DMS79 treated with DMSO at 0.1 percent for 48 hours (cell line): ENCODE measurements around the gene METRNL.

Experiments used
- DNase-seq: peaks from one replicate; lab custom pipeline; 2025; lab: John Stamatoyannopoulos, UW

METRNL gene

GRCh38 chr17:83080579-83080857 is 1.1 kb downstream of the METRNL start:
- DNase-seq: no peak

- DNase-seq: no peak
These were observed 1.7 kb downstream of the METRNL start for GRCh38 chr17:83080858-83081683.

DNA sequence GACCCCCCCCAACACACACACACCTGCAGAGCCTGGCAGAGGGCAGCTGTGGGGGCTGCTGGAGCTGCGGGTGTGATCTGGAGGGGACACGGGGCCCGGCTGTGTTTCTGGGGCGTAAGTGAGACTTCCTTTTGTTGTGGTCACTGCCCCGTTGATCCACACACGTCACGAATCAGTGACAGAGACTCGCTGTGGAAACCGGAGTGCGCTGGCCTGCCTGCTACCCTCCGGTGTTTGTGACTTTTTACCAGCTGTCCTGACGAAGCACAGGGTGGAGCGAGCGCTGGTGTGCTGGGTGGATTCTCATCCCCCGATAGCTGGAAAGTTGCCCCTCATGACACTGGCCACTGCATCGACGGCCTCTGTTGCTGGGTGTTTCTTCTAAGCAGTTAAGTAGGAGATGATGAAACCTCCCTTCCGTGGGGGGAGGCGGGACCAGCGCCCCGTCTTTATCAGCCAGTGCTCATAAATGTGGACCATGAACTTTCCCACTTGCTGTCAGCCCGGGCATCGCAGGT is 2.3 kb downstream of the METRNL start:
- no peak for DNase-seq

- DNase-seq: no peak
These were observed 3.0 kb downstream of the METRNL start for GRCh38 chr17:83082424-83082823.

- DNase-seq: no peak
These were observed 3.5 kb downstream of the METRNL start for GRCh38 chr17:83082909-83083367.

DNA sequence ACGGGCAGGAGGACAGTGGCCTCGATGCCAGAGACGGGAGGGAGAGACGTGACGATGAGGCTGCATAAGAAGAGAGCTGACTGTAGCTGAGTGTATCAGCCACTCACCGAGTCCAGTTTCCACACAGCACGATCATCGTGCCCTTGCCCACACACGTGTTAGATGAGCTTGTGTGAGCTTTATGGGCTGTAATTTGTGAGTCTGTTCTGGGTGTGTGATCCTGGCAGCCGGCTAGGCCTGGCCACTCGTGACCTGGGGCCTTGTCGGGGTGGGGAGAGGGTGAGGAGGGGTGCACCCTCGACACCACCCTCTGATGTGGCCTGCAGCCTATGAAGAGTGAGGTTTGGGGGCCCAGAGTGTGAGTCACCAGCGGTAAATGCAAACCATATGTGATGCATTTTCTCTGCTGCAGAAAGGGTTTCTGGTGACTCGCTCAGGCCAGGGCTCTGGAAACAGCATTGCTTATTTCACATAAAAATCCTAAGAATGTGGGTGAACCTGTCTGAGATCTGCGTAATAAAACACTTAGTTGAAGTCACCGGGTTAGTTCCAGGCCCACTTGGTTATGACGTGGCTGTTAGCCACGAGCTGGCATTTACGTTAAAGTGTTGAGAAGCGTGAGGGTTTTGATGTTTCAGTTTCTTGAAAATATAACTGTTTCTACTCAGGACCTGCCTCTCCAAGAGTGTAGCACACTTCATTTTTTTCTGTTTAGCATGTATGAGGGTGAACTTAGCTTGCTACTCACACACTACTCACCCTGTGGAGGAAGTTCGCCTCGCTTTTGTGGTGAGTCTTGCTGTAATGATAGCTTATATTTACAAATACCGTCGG is 4.2 kb downstream of the METRNL start:
- no peak for DNase-seq

DNA sequence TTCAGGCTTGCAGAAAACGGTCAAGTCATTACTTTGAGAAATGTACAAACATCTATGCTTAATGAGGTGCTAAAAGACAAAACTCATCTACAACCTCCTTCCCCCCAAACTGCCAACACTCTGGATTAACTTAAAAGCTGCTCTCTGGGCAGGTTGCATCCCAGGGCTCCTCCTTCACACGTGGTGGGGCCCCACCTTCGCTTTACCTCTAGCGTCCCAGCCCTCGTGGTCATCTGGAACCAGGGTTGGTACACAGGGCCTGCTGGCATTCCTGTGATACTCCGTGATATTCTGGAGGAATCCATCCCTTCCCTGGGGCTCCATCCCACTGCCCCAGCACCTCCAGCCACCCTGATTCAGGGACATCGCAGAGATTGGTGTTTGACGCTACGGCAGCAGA is 4.8 kb downstream of the METRNL start:
- no peak for DNase-seq

GRCh38 chr17:83084621-83085056 is 5.2 kb downstream of the METRNL start:
- peak; percentile 56 for DNase-seq

DNA sequence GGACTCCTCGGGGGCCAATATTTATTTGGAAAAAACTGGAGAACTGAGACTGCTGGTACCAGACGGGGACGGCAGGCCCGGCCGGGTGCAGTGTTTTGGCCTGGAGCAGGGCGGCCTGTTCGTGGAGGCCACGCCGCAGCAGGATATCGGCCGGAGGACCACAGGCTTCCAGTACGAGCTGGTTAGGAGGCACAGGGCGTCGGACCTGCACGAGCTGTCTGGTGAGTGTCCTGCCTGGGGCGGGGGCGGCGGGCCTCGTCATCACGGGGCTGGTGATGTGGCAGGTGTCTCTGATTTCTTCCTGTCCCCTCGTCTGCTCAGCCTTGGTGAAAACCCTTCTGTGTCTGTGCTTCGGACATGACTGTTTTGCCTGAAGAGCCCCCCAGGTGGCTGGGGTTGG is 5.7 kb downstream of the METRNL start:
- DNase-seq: no peak

DNA sequence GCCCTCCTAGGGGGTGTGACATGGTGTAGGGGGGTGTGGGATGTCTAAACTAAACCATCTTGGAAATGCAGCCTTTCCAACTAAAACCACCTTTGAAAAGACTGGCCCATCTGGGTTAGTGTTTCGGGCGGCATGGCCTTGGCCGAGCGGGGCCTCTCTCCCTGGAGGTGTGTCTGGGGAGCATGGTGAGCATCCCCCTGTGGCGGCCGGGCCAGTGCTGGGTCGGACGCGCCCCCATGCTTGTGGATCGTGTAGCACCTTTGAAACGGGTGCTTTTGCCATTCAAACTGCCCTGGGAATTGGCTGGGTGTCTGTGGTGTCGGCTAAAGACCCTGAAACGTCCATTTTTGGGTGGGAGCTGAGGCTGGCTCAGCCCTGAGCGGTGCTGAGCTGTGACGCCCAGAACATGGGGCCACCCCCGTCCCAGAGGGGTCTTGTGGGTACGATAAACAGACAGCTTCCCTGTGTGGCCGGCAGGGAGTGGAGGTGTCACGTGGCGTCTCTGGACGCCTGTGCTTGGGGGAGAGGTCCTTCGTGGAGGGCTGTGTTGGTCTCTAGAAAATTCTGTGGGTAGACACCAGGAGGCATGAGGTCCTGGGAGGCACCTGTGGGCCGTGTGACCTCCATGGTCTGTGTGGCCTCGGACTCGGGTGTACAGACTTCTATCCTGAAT is 6.3 kb downstream of the METRNL start:
- no peak for DNase-seq

GRCh38 chr17:83086199-83086880 is 6.9 kb downstream of the METRNL start:
- no peak for DNase-seq

DNA sequence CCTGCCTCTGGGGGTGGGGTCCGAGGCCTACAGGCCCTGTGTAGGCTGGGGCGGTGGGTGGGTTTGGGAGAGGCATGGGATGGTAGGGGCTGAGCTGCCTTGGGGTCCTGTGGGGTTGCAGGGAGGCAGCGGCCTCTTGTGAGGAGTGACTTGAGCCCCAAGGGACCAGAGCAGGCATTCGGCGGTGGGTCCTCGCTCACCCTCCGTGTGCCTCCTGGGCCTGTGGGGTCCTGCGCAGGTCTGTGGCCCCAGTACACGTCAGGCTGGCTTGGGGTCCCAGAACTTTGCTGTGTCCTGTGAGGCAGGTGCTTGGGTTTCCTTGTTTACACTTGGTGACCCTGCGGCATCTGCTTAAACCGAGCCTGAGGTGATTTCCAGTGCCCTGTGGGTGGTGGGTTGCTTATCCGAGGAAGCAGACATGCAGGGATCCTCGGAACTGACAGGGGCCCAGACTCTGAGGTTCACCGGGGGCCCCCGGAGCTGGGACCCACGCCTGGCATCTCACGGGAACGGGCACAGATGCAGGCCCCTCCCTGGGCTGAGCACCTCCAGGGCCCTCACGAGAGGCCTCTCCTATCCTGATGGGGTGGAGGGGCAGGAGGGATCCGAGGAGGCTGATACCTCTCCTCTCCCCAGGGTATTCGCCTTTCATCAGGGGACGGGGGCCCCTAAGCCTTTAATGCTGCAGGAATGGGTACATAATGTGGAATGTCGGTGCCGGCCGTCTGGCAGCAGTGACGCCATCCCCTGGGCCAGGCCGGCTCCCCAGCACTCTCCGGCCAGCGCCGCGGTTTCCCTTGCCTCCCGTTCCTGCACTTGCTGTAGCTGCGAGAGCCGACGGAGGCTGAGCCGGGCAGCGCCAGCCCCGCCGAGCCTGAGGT is 7.7 kb downstream of the METRNL start:
- no peak for DNase-seq

DNA sequence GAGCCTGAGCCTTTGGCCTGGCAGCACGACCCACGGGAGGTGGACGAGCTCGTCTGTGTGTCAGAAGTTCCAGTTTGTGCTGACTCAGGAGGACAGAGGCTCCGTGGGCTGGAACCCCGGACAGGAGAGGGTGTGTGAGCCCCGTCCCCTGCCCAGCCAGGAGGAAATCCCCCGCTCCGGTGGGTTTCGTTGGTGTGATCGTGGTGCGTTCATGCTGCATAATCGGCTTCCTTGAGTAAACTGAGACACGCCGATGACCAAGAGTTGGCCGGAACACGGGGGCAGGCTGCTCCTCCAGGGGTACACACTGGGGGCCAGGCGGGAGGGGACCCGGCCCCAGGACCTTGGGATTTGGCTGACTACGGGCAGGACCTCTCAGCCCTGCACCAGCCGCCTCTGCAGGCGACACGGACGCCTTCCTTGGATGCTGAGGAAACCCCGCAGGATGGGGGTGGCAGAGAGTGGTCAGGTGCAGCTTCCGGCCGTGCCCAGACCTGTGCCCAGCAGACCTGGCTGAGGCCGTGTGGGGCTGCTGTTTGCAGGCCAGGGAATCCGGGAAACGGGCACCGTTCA is 8.5 kb downstream of the METRNL start:
- DNase-seq: no peak

- no peak for DNase-seq
These were observed 9.0 kb downstream of the METRNL start for GRCh38 chr17:83088451-83088850.

DNA sequence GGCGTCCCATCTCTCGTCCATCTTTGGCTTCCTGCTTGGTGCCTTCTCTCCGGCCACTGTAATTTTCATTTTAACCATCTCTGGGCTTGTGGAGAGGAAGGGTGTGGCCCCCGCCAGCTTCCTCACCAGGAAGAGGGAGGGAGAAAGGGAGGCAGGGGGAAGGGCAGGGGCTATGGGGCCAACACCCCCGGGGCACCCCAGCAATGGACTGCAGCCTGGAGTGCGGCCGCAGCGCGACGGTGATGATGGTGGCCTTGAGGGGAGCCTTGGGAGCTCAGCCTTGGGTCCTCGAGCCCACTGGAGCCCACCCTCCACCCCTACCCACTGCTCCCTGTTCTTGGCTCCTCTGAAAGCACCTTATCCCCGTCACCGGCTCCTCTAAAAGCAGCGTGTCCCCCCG is 9.5 kb downstream of the METRNL start:
- no peak for DNase-seq

DNA sequence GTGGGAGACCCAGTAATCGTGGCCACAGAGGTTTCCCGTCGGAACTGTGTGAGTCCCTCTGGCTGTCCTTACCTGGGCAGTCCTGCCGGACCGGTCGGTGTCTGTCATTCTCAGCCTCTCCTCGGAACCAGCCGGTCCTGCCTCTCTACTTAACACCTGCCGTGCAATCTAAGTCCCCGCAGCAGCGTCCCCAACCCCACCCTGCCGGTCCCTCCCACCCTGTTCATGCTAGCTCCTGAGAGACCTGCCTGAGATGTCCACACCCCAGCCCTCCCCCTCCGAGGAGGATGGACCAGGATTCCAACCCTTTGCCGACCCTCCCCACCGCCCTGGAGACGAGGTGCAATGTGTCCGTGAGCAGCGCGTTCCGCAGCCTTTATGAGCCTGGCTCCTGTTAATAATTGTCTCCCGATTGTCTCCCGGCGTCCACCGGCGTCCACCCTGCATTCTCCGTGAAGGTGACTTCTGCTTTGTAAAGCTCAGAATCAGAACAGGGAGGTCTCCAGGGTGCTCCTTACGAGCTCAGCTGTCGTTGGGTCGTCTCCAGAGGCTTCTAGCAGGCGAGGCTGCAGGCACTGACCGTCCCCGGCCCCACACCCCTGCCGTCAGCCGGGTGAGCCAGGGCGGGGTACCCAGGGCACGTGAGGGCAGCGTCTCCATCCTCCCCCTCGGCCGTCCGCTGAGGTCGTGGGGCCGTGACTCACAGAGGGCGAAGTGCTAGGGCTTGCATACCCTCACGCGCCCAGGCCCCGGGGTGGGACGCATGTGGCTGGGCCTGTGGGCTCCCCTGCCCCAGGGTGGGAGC is 10.1 kb downstream of the METRNL start:
- DNase-seq: no peak

DNA sequence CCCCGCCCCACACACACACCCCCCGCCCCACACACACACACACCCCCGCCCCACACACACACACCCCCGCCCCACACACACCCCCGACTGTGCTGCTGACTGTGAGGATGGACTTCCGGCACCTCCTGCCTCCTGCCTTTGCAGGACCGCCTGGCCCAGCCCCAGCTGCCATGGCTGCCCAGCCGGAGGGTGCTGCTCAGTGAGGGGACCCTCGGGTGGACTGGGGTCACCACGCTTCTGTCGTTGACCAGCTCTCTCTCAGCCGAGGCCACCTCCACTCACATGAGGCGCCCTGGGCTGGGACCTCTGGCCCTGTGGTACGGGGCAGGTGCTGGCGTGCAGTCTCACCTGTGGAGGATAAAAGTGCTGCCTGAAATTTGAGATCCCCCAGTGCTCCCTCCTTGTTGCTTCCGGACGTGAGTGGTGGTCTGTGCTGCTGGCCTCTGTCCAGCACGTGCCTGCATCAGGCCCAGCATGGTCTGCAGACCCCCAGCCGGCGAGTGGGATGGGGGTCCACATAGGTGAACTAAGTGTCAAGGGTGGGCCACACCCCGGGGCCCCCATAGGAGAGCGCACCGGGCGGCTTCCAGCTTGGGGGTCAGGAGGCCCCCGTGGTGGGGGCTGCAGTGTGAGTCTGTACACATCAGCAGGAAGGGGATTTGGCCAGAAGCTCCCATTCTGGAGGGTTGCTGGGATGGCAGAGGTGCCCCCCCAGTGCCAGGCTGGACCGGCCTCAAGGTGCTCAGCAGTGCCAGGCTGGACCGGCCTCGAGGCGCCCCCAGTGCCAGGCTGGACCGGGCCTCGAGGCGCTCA is 11.2 kb downstream of the METRNL start:
- DNase-seq: no peak

DNA sequence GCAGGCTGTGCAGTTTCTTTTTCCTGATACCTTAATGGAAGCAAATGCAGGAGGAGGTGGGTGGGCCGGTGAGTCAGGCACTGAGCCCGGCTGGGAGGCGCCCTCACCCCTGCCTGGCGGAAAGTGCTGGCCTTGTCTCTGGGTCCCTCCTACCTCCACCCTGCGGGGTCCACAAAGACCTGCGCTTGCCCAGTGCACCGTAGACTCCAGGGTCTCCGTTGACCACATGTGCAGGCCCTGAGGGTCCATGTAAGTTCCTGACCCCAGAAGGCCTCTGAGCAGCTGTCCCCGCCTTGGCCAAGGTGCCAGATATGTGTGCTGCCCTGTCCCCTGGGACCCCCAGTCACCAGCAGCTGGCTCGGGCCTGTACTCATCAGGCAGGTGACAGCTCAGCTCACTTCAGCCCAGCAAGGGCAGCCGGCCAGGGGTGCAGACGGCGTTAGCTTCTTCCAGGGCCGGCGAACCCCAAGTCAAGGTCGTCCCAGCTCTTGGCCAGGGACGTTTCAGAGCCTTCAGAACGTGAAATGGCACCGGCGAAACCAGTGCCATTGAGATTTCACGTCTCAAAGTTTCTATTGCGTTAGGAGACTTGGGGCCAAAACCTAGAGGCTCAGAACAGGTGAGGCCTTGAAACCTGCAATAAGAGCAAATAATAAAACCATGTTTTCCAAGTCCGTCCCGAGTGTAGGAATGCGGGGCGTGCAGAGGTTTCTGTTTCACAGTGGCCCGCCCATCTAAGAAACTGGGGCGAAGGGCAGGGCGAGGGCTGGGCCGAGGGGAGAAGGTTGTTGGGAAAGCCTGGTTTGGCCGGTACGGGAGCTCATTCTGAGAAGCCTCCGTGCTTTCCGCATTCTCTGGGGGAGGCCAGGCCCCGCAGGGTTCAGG is 12.1 kb downstream of the METRNL start:
- no peak for DNase-seq
